Peyer's patch (tissue), 4 donors: Measurements from ENCODE around the gene PDE4B. TPM values are rescaled to one million over a fixed set of nuclear protein-coding genes. Genes with fewer than 3 reads are reported as not detected.

Source experiments
- DNase-seq, 3 donors: peaks; one replicate each; pipeline ENCODE4 v3.0.0-alpha.2; 2017 to 2019
- H3K27ac ChIP-seq, 4 donors: fragments of 200-600 bp; sonication (generic); one replicate each; pipeline ENCODE4 v1.5.1; 2016 to 2019
- H3K27me3 ChIP-seq, 2 donors: fragments of 200-600 bp; sonication (generic); one replicate each; pipeline ENCODE4 v1.5.1; 2019
- H3K36me3 ChIP-seq, 3 donors: fragments of 200-600 bp; sonication (generic); one replicate each; pipeline ENCODE4 v1.5.1; 2016 to 2019
- H3K4me1 ChIP-seq, 4 donors: fragments of 200-600 bp; sonication (generic); one replicate each; pipeline ENCODE4 v1.5.1; 2016 to 2019
- H3K4me3 ChIP-seq, 4 donors: fragments of 200-600 bp; sonication (generic); 1 replicate in 3 of 4; 2 replicates in 1 of 4; pipeline ENCODE4 v1.5.1; 2016 to 2019; ENCODE audit warnings: mild to moderate bottlenecking in 1 of 4
- H3K9me3 ChIP-seq, 4 donors: fragments of 200-600 bp; sonication (generic); one replicate each; pipeline ENCODE4 v1.5.1; 2016 to 2019; ENCODE audit warnings: mild to moderate bottlenecking in 1 of 4
- POLR2A ChIP-seq, 2 donors: fragments of 450-650 bp; IDR thresholded peaks; one replicate each; pipeline ENCODE4 v1.5.1; 2017; ENCODE audit warnings: antibody characterized with exemption in 2 of 2, mild to moderate bottlenecking in 2 of 2, moderate library complexity in 2 of 2
- total RNA-seq, 4 donors: library from RNA; depleted of rRNA; stranded (reverse); fragments of >200 nt; gene quantifications; one replicate each; pipeline ENCODE4 v1.1.0, GENCODE V29; 2016
- TF ChIP-seq, protein P1 (sequence below), 6 experiments: fragments of 450-650 bp in 4 of 6; fragments of 200-600 bp in 2 of 6; sonication (generic) in 1 of 6; IDR thresholded peaks; one replicate each; pipeline ENCODE4 v1.5.1; 2017 to 2019; ENCODE audit warnings: antibody characterized with exemption in 6 of 6, mild to moderate bottlenecking in 3 of 6, moderate library complexity in 1 of 6

The PDE4B gene
- total RNA-seq, 4 donors from 2014 or later = 2.1 to 96.6 (median 9.6) TPM

DNA sequence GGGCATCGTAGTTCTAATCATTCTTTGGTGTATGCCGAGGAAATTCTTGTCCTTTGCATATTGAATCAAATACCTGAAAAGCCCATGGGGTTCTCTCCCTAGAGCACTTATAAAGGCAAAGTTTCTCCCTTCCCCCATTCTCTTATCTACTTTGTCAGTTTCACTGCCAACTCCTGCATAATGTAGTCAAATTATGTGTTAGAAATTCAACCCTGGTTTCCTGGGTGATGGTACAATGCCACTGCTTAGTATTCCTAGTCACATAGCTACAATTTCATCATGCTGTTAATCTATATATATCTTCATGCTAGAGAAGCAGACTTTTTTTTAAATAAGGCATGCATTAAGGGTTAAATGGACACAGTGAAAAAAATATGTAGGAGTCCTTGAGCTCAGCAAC lies 119.0 kb downstream of the PDE4B start:
- Histone ChIP-seq H3K4me1 (no peaks in the 10 kb centered on the region), H3K27me3 (no peaks in the 10 kb centered on the region)
- TF ChIP-seq, protein P1, sequence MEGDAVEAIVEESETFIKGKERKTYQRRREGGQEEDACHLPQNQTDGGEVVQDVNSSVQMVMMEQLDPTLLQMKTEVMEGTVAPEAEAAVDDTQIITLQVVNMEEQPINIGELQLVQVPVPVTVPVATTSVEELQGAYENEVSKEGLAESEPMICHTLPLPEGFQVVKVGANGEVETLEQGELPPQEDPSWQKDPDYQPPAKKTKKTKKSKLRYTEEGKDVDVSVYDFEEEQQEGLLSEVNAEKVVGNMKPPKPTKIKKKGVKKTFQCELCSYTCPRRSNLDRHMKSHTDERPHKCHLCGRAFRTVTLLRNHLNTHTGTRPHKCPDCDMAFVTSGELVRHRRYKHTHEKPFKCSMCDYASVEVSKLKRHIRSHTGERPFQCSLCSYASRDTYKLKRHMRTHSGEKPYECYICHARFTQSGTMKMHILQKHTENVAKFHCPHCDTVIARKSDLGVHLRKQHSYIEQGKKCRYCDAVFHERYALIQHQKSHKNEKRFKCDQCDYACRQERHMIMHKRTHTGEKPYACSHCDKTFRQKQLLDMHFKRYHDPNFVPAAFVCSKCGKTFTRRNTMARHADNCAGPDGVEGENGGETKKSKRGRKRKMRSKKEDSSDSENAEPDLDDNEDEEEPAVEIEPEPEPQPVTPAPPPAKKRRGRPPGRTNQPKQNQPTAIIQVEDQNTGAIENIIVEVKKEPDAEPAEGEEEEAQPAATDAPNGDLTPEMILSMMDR (IDR thresholded peaks at IDR 0.05) = no peak
- TF ChIP-seq POLR2A (IDR thresholded peaks at IDR 0.05) = no peak

DNA sequence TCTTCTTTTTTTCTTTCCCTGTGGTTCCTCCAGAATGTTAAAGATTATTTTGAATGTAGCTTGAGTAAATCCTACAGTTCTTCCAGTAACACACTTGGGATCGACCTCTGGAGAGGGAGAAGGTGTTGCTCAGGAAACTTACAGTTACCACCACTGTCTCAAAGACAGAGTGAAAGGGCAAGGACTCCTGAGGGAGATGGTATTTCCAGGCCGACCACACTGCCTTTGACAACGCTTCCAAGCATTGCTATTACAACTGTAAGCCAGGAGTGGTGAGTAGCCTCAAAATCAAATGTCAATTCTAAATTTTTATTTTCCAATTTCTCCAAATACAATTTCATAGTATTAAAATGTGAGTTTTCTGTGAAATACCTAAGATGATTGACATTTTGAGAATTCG lies 125.9 kb downstream of the PDE4B start:
- H3K4me1 ChIP-seq = no peaks in the 10 kb centered on the region
- no peak for DNase-seq
- TF ChIP-seq, protein P1 (IDR thresholded peaks at IDR 0.05) = no peak
- no peak for TF ChIP-seq POLR2A (IDR thresholded peaks at IDR 0.05)
- no peak overlapping the region for H3K4me3 ChIP-seq
- no peak overlapping the region for H3K27ac ChIP-seq
- H3K9me3 ChIP-seq = no peaks in the 10 kb centered on the region
- H3K27me3 ChIP-seq = no peaks in the 10 kb centered on the region
- H3K36me3 ChIP-seq = no peaks in the 10 kb centered on the region

More for the DNA sequence above, 119.0 kb downstream of the PDE4B start:
- H3K9me3 ChIP-seq = no peaks in the 10 kb centered on the region
- H3K4me3 ChIP-seq = no peak overlapping the region
- no peak overlapping the region for H3K27ac ChIP-seq
- DNase-seq = no peak
- H3K36me3 ChIP-seq = no peaks in the 10 kb centered on the region

DNA sequence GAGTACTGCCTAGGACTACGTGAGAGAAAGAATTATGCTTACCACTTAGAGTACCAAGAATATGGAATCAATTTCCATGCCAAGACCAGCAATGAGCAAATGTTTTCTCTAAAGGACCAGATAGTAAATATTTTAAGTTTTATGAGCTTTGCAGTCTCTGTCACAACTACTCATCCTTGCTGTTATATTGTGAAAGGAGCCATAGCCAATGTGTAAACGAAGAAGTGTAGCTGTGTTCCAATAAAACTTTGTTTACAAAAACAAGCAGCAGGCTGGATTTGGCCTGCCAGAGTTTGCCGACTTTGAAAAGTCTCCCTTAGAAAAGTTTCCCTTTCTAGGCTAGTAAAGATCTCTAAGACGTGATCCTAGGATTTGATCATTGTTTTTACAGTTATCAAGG lies 128.8 kb downstream of the PDE4B start:
- no peaks in the 10 kb centered on the region for H3K4me1 ChIP-seq
- no peaks in the 10 kb centered on the region for H3K36me3 ChIP-seq
- DNase-seq = no peak
- TF ChIP-seq, protein P1 (IDR thresholded peaks at IDR 0.05) = no peak
- no peak for TF ChIP-seq POLR2A (IDR thresholded peaks at IDR 0.05)
- H3K9me3 ChIP-seq = no peaks in the 10 kb centered on the region
- H3K27ac ChIP-seq = no peak overlapping the region
- no peak overlapping the region for H3K4me3 ChIP-seq
- H3K27me3 ChIP-seq = no peaks in the 10 kb centered on the region

DNA sequence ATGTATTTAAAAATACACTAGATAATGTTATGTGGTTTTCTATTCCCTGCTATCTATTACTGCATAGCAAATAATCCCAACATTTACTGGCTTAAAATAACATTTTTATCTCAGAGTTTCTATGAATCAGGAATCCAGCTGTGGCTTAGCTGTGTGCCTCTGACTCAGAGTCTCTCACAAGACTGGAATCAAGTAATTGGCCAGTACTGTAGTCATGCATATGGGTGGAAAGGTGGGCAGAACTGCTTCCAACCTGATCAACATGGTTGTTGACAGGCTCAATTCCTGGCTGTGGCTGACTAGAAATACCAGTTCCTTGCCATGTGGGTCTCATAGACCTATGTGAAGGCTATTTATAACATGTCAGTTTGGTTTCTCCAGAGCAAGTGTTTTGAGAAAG lies 131.8 kb downstream of the PDE4B start:
- Histone ChIP-seq H3K4me1 (no peaks in the 10 kb centered on the region), H3K4me3 (no peak overlapping the region), H3K36me3 (no peaks in the 10 kb centered on the region), H3K27ac (no peak overlapping the region), H3K27me3 (no peaks in the 10 kb centered on the region), H3K9me3 (peaks cover 0 to 3% (median 0%) of the 10 kb centered on the region in 4 donors)
- no peak for TF ChIP-seq POLR2A (IDR thresholded peaks at IDR 0.05)
- TF ChIP-seq, protein P1 (IDR thresholded peaks at IDR 0.05) = no peak
- no peak for DNase-seq

DNA sequence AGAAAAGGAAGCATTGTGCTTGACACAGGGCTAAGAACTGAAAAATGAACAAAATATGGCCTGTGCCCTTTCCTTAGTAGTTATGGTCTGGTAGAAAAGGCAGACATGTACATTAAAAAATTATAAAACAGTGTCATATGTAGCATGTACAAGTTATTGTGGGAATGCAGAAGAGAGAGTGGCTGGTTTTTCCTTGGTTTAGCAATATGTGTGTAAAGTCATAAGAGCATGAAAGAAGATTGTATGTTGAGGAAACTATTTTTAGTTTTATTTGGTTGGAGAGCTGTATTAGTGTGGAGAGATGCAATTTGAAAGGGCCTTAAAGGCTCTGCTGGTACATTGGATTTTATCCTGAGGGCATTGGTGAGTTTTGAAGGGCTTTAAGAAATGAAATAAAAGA lies 145.8 kb downstream of the PDE4B start:
- Histone ChIP-seq H3K9me3 (no peaks in the 10 kb centered on the region), H3K4me3 (no peak overlapping the region), H3K36me3 (no peaks in the 10 kb centered on the region), H3K27me3 (no peaks in the 10 kb centered on the region), H3K27ac (no peak overlapping the region), H3K4me1 (no peaks in the 10 kb centered on the region)
- no peak for DNase-seq
- TF ChIP-seq, protein P1 (IDR thresholded peaks at IDR 0.05) = no peak
- no peak for TF ChIP-seq POLR2A (IDR thresholded peaks at IDR 0.05)

DNA sequence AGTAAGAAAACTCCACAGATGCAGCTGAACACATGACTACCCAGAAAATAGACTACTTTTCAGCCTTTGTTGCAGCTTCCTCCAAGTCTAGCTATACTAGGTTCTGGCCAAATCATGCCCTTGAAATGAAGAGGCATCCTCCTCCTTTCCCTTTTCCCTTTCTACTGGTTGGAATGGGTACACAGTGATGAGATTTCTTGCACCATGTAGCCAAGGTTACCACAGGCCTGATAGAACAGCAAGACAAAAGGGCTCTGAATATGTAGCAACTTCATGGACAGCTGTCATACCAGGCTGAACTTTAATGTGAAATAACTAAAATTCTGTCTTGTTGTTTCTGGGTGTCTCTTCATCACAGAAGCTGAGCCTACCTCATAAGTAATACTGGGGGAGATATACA lies 146.5 kb downstream of the PDE4B start:
- no peaks in the 10 kb centered on the region for H3K27me3 ChIP-seq
- no peaks in the 10 kb centered on the region for H3K36me3 ChIP-seq
- no peak overlapping the region for H3K27ac ChIP-seq
- no peaks in the 10 kb centered on the region for H3K4me1 ChIP-seq
- TF ChIP-seq POLR2A (IDR thresholded peaks at IDR 0.05) = no peak
- TF ChIP-seq, protein P1 (IDR thresholded peaks at IDR 0.05) = no peak
- H3K9me3 ChIP-seq = no peaks in the 10 kb centered on the region
- no peak for DNase-seq
- no peak overlapping the region for H3K4me3 ChIP-seq
